Measurements from ENCODE around the gene ZBTB20. TPM values are rescaled to one million over a fixed set of nuclear protein-coding genes. Genes with fewer than 3 reads are reported as not detected.

Gene ZBTB20
- total RNA-seq, 1 donor from 2014 or later: 61.0 TPM

DNA sequence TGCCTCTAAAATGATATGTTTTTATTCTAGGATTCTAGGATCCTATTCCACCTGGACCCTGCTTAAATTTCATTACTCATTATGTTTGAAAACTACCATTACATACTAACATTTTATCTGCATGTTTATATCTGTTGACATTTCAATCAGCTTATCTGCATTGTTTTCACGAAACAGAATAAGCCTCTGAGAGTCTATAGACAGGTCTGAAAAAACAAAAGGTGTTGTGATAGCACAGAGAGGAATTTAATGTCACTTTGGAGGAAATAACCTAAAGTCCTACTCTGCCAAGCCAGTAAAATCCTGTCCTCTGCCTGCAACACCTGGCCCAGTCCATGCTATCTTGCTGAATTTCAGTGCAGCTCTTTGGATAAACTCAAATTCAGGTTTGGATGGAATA, 315.2 kb downstream of the ZBTB20 start:
- intact Hi-C loops (cut with DNase I): no loop called here
- DNase-seq: no peak
- TF ChIP-seq, protein P1, sequence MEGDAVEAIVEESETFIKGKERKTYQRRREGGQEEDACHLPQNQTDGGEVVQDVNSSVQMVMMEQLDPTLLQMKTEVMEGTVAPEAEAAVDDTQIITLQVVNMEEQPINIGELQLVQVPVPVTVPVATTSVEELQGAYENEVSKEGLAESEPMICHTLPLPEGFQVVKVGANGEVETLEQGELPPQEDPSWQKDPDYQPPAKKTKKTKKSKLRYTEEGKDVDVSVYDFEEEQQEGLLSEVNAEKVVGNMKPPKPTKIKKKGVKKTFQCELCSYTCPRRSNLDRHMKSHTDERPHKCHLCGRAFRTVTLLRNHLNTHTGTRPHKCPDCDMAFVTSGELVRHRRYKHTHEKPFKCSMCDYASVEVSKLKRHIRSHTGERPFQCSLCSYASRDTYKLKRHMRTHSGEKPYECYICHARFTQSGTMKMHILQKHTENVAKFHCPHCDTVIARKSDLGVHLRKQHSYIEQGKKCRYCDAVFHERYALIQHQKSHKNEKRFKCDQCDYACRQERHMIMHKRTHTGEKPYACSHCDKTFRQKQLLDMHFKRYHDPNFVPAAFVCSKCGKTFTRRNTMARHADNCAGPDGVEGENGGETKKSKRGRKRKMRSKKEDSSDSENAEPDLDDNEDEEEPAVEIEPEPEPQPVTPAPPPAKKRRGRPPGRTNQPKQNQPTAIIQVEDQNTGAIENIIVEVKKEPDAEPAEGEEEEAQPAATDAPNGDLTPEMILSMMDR (IDR thresholded peaks at IDR 0.05): no peak
- Histone ChIP-seq H3K4me1 (no peaks in the 10 kb centered on the region), H3K27ac (no peak overlapping the region), H3K36me3 (no peaks in the 10 kb centered on the region), H3K4me3 (no peak overlapping the region), H3K9me3 (no peaks in the 10 kb centered on the region), H3K27me3 (no peaks in the 10 kb centered on the region)
- no peak for ATAC-seq

DNA sequence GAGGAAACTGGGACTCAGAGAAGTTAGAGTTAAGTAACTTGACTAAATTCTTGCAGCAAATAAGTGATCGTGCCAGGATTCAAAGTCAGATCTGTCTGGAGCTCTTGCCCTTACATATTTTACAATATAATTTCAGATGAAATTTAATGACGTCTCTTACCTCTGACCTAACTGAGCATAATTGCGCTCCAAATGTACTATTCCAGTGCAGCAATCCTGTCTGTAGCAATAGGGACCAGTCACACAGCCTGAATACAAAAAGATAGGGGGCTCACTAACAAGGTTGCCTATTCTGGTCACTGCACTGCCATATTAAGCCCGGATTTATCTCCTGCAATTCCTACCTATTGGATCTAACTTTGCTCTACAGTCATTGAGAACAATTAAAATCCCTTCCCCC, 316.4 kb downstream of the ZBTB20 start:
- ATAC-seq: no peak
- Histone ChIP-seq H3K36me3 (no peaks in the 10 kb centered on the region), H3K4me1 (no peaks in the 10 kb centered on the region), H3K27ac (no peak overlapping the region), H3K9me3 (no peaks in the 10 kb centered on the region), H3K27me3 (no peaks in the 10 kb centered on the region), H3K4me3 (no peak overlapping the region)
- TF ChIP-seq, protein P1 (IDR thresholded peaks at IDR 0.05): no peak
- intact Hi-C loops (cut with DNase I): no loop called here
- DNase-seq: no peak

DNA sequence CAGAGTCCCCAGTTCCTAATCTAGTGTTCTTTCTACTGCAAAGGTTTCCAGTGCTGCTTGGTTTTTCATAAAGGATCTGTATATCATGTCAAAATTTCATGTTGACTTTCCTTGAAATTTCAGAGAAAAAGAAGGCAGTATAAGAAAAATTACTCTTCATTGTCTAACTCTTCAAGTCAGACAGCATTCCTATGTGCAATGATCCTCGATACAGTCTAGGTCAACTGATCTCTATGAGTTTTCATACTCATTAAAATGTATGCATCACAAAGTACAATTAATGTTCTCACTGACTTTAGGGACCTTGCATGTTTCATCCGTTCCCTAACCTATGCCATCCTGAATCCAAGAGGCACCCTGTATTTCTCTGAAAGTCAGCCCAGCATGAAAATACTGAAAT, 317.3 kb downstream of the ZBTB20 start:
- intact Hi-C loops (cut with DNase I): no loop called here
- Histone ChIP-seq H3K27ac (no peak overlapping the region), H3K4me1 (no peaks in the 10 kb centered on the region), H3K36me3 (no peaks in the 10 kb centered on the region), H3K4me3 (no peak overlapping the region), H3K9me3 (no peaks in the 10 kb centered on the region), H3K27me3 (no peaks in the 10 kb centered on the region)
- ATAC-seq: no peak
- no peak for DNase-seq
- TF ChIP-seq, protein P1 (IDR thresholded peaks at IDR 0.05): no peak

DNA sequence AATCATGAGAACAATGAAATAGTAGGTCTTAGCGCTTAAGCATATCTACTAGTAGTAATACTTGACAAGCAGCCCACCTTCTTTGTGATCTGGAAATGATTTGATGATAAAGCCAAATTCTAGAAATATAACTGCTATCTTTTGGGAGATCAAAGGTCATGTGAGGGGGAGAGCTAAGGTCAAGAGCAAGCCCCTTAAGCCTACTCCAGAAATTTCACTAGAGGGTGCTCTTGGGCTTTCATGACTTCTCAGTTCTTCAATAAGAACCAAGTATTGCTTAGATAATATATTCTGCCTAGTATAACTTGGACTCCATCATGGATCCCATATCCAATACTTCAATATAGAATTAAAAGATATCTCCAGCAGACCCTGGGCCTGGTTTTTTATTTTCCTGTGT, 319.6 kb downstream of the ZBTB20 start:
- intact Hi-C loops (cut with DNase I): no loop called here
- no peak for DNase-seq
- Histone ChIP-seq H3K27me3 (no peaks in the 10 kb centered on the region), H3K4me1 (no peaks in the 10 kb centered on the region), H3K36me3 (no peaks in the 10 kb centered on the region), H3K27ac (no peak overlapping the region), H3K9me3 (no peaks in the 10 kb centered on the region), H3K4me3 (no peak overlapping the region)
- peak; percentile 81 for ATAC-seq
- TF ChIP-seq, protein P1 (IDR thresholded peaks at IDR 0.05): peak; percentile 61

DNA sequence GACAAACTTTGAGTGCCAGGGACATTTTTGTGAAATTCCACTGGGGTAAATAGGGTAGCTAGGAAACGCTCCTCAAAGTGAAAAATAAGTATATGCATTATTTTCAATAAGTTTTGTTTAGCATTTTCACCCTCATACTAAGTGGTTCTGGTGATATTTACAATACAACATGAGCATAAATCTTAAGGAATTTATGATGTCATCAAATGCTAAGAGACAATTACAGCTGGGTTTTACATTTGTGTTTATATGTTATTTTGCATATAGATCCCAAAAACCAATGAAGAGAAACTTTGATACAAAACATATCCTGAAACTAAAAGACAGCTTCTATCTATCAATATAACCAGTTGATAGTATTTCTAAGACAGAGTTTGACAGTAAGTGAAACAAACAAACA, 323.1 kb downstream of the ZBTB20 start:
- no peaks in the 10 kb centered on the region for H3K36me3 ChIP-seq
- H3K27ac ChIP-seq: no peak overlapping the region
- no peaks in the 10 kb centered on the region for H3K4me1 ChIP-seq
- intact Hi-C loops (cut with DNase I): no loop called here
- no peak overlapping the region for H3K4me3 ChIP-seq
- H3K9me3 ChIP-seq: no peaks in the 10 kb centered on the region
- TF ChIP-seq, protein P1 (IDR thresholded peaks at IDR 0.05): no peak
- H3K27me3 ChIP-seq: no peaks in the 10 kb centered on the region
- no peak for DNase-seq
- ATAC-seq: no peak

DNA sequence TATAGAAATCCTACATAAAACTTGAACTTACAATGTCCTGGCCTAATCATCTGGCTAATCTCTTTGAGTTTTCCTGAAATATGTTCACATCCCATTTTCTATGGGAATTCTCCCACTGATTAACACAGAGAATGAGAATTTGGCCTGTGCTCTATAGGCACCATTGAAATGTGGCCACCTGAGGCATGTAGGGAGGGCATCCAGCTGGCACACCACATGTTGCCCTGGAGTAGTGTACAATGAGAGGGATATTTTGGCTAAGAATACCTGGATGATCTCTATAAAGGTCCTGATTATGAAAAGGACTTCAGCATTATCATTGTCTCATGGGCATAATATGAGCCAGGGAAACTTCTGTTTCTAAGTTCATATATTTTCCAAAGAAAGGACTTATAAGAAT, 324.0 kb downstream of the ZBTB20 start:
- DNase-seq (no peak), ATAC-seq (no peak)
- no peak overlapping the region for H3K27ac ChIP-seq
- H3K4me3 ChIP-seq: no peak overlapping the region
- H3K4me1 ChIP-seq: no peaks in the 10 kb centered on the region
- no peaks in the 10 kb centered on the region for H3K27me3 ChIP-seq
- no peaks in the 10 kb centered on the region for H3K36me3 ChIP-seq
- TF ChIP-seq, protein P1 (IDR thresholded peaks at IDR 0.05): no peak
- intact Hi-C loops (cut with DNase I): no loop called here
- no peaks in the 10 kb centered on the region for H3K9me3 ChIP-seq

All from upper lobe of right lung (tissue), 1 donor.